GM12801 (cell line): ENCODE measurements around the gene CLDN25.

Experiments used
- CTCF ChIP-seq: IDR thresholded peaks from one replicate; pipeline ENCODE4 v1.5.1; 2011; ENCODE audit warnings: control low read depth; ENCODE audit not compliant: insufficient read length; ENCODE audit errors: extremely low read depth

Gene CLDN25

GRCh38 chr11:113817162-113817561 is 37.6 kb downstream of the CLDN25 start:
- TF ChIP-seq CTCF = no peak

GRCh38 chr11:113817626-113818025 is 38.0 kb downstream of the CLDN25 start:
- no peak for TF ChIP-seq CTCF

GRCh38 chr11:113818426-113818825 is 38.8 kb downstream of the CLDN25 start:
- no peak for TF ChIP-seq CTCF

- no peak for TF ChIP-seq CTCF
These were observed 47.9 kb downstream of the CLDN25 start for GRCh38 chr11:113827477-113827876.

- no peak for TF ChIP-seq CTCF
These were observed 48.6 kb downstream of the CLDN25 start for GRCh38 chr11:113828191-113828590.

- TF ChIP-seq CTCF = no peak
These were observed 50.2 kb downstream of the CLDN25 start for GRCh38 chr11:113829751-113830150.
